GM12878 (cell line): ENCODE data around the gene EFNA1. TPM values are rescaled to one million over a fixed set of nuclear protein-coding genes. Genes with fewer than 3 reads are reported as not detected.

Source experiments
- ATAC-seq: fragments of 200-7000 bp; cut with Tn5 transposase; 3 replicates; pipeline ENCODE4 v1.9.1; 2020; ENCODE audit warnings: mild to moderate bottlenecking, moderate library complexity
- BruUV-seq: library from RNA; stranded (reverse); fragments of 400-500 nt; replicated peaks from 2 replicates; lab custom pipeline; 2021; lab: Mats Ljungman, UMichigan
- CTCF ChIA-PET: fragments of 300-600 bp; sonication (Branson Sonifier 250); formaldehyde crosslinking; extraction: SDS; loops from one replicate; lab custom pipeline; 2021; ENCODE audit warnings: inconsistent platforms; lab: Yijun Ruan, JAX
- POLR2A ChIA-PET: fragments of 350-600 bp; formaldehyde crosslinking; extraction: SDS; loops from one replicate; lab custom pipeline; 2021; ENCODE audit warnings: inconsistent platforms; lab: Charles Lee
- RAD21 ChIA-PET: fragments of 300-600 bp; sonication (Branson Sonifier 250); formaldehyde crosslinking; loops from one replicate; lab custom pipeline; 2023; ENCODE audit warnings: antibody characterized with exemption; ENCODE audit not compliant: unreplicated experiment; lab: Charles Lee
- SMC1A ChIA-PET: fragments of 300-600 bp; sonication (Branson Sonifier 250); formaldehyde crosslinking; loops from one replicate; lab custom pipeline; 2023; ENCODE audit not compliant: unreplicated experiment, uncharacterized antibody; lab: Charles Lee
- DNase-seq: peaks from one replicate; pipeline ENCODE4 v3.0.0-alpha.2; 2011; ENCODE audit warnings: low read depth, low spot score
- FAIRE-seq: peaks from 3 replicates; lab custom pipeline; 2011; peaks lifted over from hg19 to GRCh38; lab: Jason Lieb, UNC
- H2AFZ ChIP-seq: 2 replicates; pipeline ENCODE4 v1.6.0; 2011; ENCODE audit warnings: low read depth, low read length, control low read depth; ENCODE audit not compliant: control insufficient read depth
- H3K27ac ChIP-seq: 2 replicates; pipeline ENCODE4 v1.5.1; 2011; ENCODE audit warnings: control low read depth; ENCODE audit not compliant: control insufficient read depth, insufficient read depth
- H3K27me3 ChIP-seq, 2 experiments: replicated peaks in 1 of 2; 2 replicates each; pipeline versions ENCODE4 v1.6.0 to v1.6.1; 2011; ENCODE audit warnings: low read length in 1 of 2; ENCODE audit not compliant: control insufficient read depth in 2 of 2, insufficient read depth in 2 of 2
- H3K36me3 ChIP-seq, 2 experiments: 2 replicates each; pipeline ENCODE4 v1.5.1; 2011; ENCODE audit warnings: low read length in 1 of 2; ENCODE audit not compliant: control insufficient read depth in 2 of 2, insufficient read depth in 2 of 2
- H3K4me1 ChIP-seq: 2 replicates; pipeline ENCODE4 v1.6.1; 2011; ENCODE audit warnings: mild to moderate bottlenecking, low read length, moderate library complexity, mixed read lengths; ENCODE audit not compliant: control insufficient read depth, insufficient read depth
- H3K4me2 ChIP-seq: 2 replicates; pipeline ENCODE4 v1.6.0; 2011; ENCODE audit warnings: control low read depth; ENCODE audit not compliant: control insufficient read depth, insufficient read depth
- H3K4me3 ChIP-seq: fragments of 200-600 bp; sonication (generic); 2 replicates; pipeline ENCODE4 v1.5.1; 2016
- H3K79me2 ChIP-seq: 2 replicates; pipeline ENCODE4 v1.6.0; 2011; ENCODE audit warnings: low read length; ENCODE audit not compliant: control insufficient read depth, insufficient read depth
- H3K9ac ChIP-seq: 2 replicates; pipeline ENCODE4 v1.8.0; 2011; ENCODE audit warnings: low read length, control low read depth, mixed read lengths; ENCODE audit not compliant: control insufficient read depth, insufficient read depth
- H3K9me3 ChIP-seq: replicated peaks from 3 replicates; pipeline ENCODE4 v1.5.1; 2011; ENCODE audit warnings: mild to moderate bottlenecking, low read length; ENCODE audit not compliant: control insufficient read depth, insufficient read depth
- H4K20me1 ChIP-seq: 2 replicates; pipeline ENCODE4 v1.6.0; 2011; ENCODE audit not compliant: control insufficient read depth, insufficient read depth
- EED ChIP-seq: sonication (generic); IDR thresholded peaks from 2 replicates; pipeline ENCODE4 v1.6.1; 2016; ENCODE audit warnings: antibody characterized with exemption, low read depth
- POU2F2 ChIP-seq: IDR thresholded peaks from 3 replicates; pipeline ENCODE4 v1.6.1; 2011; ENCODE audit warnings: low read depth, mild to moderate bottlenecking, low read length, borderline replicate concordance
- RELA ChIP-seq: fragments of 450-650 bp; IDR thresholded peaks from 2 replicates; pipeline ENCODE4 v1.8.0; 2014; ENCODE audit warnings: borderline replicate concordance; ENCODE audit not compliant: partially characterized antibody
- SMC3 ChIP-seq: IDR thresholded peaks from 2 replicates; pipeline ENCODE4 v1.6.1; 2011; ENCODE audit warnings: low read length, improper control_type of control experiment, borderline replicate concordance
- YY1 ChIP-seq: IDR thresholded peaks from 2 replicates; pipeline ENCODE4 v1.6.1; 2011; ENCODE audit warnings: low read depth, mild to moderate bottlenecking, low read length
- ZNF274 ChIP-seq: IDR thresholded peaks from one replicate; pipeline ENCODE4 v1.8.0; 2011; ENCODE audit not compliant: insufficient read length, insufficient read depth
- WGBS: methylation state at CpG from one replicate; pipeline ENCODE4 v1.1.6; 2016; ENCODE audit warnings: low lambda C conversion rate; ENCODE audit not compliant: insufficient replicate concordance, insufficient coverage; ENCODE audit errors: missing lambda C conversion rate; 5-methylcytosine and 5-hydroxymethylcytosine counted together
- in situ Hi-C: fragments of 300-500 bp; cut with MboI; formaldehyde crosslinking; loops from 9 replicates; pipeline ENCODE4 v1.14.3; 2018; ENCODE audit warnings: mixed read lengths
- intact Hi-C: fragments of 100-400 bp; cut with micrococcal nuclease; formaldehyde crosslinking; loops from one replicate; pipeline ENCODE4 v1.14.2; 2022; ENCODE audit not compliant: unreplicated experiment
- polyA plus RNA-seq, 11 experiments: library from polyadenylated mRNA; depleted of rRNA in 4 of 11; unstranded in 6 of 11; stranded (reverse) in 5 of 11; fragments of >200 nt; fragmentation: Nextera tagmentation in 4 of 11; fragmentation: Illumina TruSeq in 1 of 11; extraction: Ambion mirVana in 4 of 11; extraction: Trizol in 1 of 11; gene quantifications; 1 replicate in 1 of 11; 2 replicates in 10 of 11; pipeline versions ENCODE4 v1.2.1 to v1.2.3, GENCODE V29; 2011 to 2016; ENCODE audit warnings: inconsistent platforms in 2 of 11, missing spikeins in 2 of 11, low read depth in 1 of 11
- total RNA-seq, 4 experiments: library from RNA; depleted of rRNA in 3 of 4; stranded (reverse); fragments of >200 nt in 3 of 4; fragmentation: Illumina TruSeq in 1 of 4; extraction: Trizol in 1 of 4; gene quantifications; 2 replicates each; pipeline versions ENCODE4 v1.2.1 to v1.2.3, GENCODE V29; 2013 to 2021
- TF ChIP-seq, protein P1 (sequence below): fragments of 150-350 bp; IDR thresholded peaks from 2 replicates; pipeline ENCODE4 v1.6.1; 2016; ENCODE audit warnings: low read depth, low read length
- TF ChIP-seq, protein P2 (sequence below): fragments of 450-650 bp; IDR thresholded peaks from 2 replicates; pipeline ENCODE4 v1.6.1; 2018; ENCODE audit warnings: mild to moderate bottlenecking, low read depth, moderate library complexity; ENCODE audit not compliant: partially characterized antibody
- TF ChIP-seq, protein P3 (sequence below): fragments of 450-650 bp; IDR thresholded peaks from 2 replicates; pipeline ENCODE4 v1.6.1; 2016; ENCODE audit warnings: mild to moderate bottlenecking

Gene EFNA1
- total and polyA plus RNA-seq, 10 of the 15 experiments (the other 5 are each of a cell fraction or from before 2014, with no cell fraction given), result 0.13 to 7.5 (median 0.28) TPM; not detected in 5

DNA sequence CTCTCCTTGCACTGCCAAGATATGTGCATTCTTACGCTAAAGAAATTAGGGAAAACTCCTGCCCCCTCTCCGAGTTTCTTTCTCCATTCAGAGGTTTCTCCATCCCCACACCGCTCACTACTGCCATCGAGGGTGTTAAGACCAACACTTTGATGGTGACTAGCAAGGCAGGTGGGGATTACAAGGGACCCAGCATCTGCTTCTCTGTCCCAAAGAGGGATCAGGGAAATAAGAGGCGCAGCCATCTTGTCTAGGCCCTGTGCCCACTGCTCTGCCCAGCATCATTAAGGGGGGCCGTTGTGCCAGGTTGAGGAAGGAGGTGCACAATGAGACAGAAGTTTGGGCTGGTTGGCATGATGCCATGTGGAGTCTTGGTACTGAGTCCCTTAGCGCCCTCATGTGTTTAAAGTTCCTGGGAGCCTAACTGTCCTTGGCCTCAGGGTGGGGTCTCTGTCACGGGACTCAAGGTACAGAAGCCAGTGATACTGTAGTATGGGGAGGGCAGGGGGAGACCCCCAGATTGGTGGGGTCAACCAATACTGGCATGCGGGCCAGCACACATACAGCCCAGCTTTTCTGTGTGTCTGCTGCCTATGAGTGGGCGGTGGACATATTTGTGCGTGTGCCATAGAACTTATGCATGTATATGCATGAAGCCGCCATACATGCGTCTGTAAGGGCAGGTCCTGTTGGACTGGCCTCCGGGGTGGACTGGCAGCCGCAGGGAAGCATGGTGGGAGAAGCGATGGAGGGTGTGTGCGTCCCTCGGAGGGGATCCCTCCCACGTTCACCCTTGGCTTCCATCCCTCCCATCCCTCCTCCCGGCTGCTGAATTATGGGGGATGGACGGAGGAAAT lies 43.6 kb upstream of the EFNA1 start (continued):
- TF ChIP-seq, protein P1, sequence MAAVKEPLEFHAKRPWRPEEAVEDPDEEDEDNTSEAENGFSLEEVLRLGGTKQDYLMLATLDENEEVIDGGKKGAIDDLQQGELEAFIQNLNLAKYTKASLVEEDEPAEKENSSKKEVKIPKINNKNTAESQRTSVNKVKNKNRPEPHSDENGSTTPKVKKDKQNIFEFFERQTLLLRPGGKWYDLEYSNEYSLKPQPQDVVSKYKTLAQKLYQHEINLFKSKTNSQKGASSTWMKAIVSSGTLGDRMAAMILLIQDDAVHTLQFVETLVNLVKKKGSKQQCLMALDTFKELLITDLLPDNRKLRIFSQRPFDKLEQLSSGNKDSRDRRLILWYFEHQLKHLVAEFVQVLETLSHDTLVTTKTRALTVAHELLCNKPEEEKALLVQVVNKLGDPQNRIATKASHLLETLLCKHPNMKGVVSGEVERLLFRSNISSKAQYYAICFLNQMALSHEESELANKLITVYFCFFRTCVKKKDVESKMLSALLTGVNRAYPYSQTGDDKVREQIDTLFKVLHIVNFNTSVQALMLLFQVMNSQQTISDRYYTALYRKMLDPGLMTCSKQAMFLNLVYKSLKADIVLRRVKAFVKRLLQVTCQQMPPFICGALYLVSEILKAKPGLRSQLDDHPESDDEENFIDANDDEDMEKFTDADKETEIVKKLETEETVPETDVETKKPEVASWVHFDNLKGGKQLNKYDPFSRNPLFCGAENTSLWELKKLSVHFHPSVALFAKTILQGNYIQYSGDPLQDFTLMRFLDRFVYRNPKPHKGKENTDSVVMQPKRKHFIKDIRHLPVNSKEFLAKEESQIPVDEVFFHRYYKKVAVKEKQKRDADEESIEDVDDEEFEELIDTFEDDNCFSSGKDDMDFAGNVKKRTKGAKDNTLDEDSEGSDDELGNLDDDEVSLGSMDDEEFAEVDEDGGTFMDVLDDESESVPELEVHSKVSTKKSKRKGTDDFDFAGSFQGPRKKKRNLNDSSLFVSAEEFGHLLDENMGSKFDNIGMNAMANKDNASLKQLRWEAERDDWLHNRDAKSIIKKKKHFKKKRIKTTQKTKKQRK, result no peak
- TF ChIP-seq SMC3 (peak; percentile 13; the same call in 1 of the 2 replicates), POU2F2 (peak; percentile 44; the same call in 1 of the 3 replicates)

DNA sequence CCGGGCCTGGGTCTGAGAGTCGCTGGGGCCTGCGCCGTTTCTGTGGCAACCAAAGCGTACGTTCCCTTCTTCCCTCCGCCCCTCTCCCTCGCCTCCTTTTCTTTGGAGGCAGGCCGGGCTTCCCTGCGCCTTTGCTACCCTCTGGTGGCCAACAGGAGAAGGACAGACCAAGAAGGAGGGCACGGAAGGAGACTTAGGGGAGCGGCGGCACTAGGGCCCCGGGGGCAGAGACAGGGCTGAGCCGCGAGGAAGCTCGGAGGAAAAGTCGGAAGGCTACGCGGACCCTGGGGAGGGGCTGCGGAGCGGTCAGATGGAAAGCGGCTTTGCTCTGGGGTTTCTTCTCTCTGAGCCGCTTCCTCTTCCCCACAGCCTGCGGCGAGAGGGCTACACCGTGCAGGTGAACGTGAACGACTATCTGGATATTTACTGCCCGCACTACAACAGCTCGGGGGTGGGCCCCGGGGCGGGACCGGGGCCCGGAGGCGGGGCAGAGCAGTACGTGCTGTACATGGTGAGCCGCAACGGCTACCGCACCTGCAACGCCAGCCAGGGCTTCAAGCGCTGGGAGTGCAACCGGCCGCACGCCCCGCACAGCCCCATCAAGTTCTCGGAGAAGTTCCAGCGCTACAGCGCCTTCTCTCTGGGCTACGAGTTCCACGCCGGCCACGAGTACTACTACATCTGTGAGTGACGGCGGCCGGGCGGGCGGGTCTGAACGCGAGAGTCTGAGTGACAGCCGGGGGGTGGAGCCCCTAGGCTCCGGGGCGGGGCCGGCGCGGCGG lies 42.8 kb upstream of the EFNA1 start:
- ATAC-seq, result peak; percentile 90
- H3K9me3 ChIP-seq, result no peaks in the 10 kb centered on the region
- ChIA-PET CTCF (interaction anchor here (0.6 to 5.5 kb wide), 54 partner anchors 9 to 903 kb away, joined by 3 to 195 read pairs (median 5); partner anchors contain the start of genes ADAM15, CKS1B, EFNA4 and FLAD1), POLR2A (interaction anchor here (0.7 to 2.0 kb wide), 15 partner anchors 14 to 133 kb away, joined by 3 to 12 read pairs (median 4); partner anchors contain the start of genes ADAM15, CKS1B, DPM3 and EFNA4), SMC1A (interaction anchor here (0.6 to 2.9 kb wide), 17 partner anchors 10 to 415 kb away, joined by 3 to 17 read pairs (median 4); partner anchors contain the start of genes EFNA4 and KRTCAP2), RAD21 (interaction anchor here (0.7 to 3.0 kb wide), 39 partner anchors 10 to 606 kb away, joined by 3 to 63 read pairs (median 4); partner anchors contain the start of genes ADAM15, CKS1B, EFNA4 and FLAD1)
- peaks cover 17 to 23% of the 10 kb centered on the region in 2 experiments for H3K27me3 ChIP-seq
- H3K9ac ChIP-seq, result peak overlapping the region; percentile 63
- peak overlapping the region; percentile 79 for H3K4me2 ChIP-seq
- 2% methylated on average over 67 of the region's 67 CpGs for WGBS
- in situ Hi-C loops, result no loop called here
- peak overlapping the region; percentile 97 for H2AFZ ChIP-seq
- peak; percentile 72 for DNase-seq
- H3K27ac ChIP-seq, result peak overlapping the region; percentile 72
- H3K36me3 ChIP-seq, result no peaks in the 10 kb centered on the region
- peak overlapping the region; percentile 72 for H3K4me3 ChIP-seq
- intact Hi-C loops, result loop anchor here (1.0 to 10.0 kb wide), 4 partner anchors 22 to 600 kb away; partner anchors contain the start of genes EFNA4 and UBE2Q1
- no peaks in the 10 kb centered on the region for H4K20me1 ChIP-seq
- BruUV-seq, result no TSS peak
- H3K79me2 ChIP-seq, result no peaks in the 10 kb centered on the region
- peaks cover 33% of the 10 kb centered on the region for H3K4me1 ChIP-seq
- FAIRE-seq, result peak; percentile 96
- TF ChIP-seq EED (peak; percentile 41; the same call in 1 of the 2 replicates), RELA (peak; percentile 77), POU2F2 (no peak), ZNF274 (no peak), YY1 (peak; percentile 67; the same call in 1 of the 2 replicates)
- TF ChIP-seq, protein P2, sequence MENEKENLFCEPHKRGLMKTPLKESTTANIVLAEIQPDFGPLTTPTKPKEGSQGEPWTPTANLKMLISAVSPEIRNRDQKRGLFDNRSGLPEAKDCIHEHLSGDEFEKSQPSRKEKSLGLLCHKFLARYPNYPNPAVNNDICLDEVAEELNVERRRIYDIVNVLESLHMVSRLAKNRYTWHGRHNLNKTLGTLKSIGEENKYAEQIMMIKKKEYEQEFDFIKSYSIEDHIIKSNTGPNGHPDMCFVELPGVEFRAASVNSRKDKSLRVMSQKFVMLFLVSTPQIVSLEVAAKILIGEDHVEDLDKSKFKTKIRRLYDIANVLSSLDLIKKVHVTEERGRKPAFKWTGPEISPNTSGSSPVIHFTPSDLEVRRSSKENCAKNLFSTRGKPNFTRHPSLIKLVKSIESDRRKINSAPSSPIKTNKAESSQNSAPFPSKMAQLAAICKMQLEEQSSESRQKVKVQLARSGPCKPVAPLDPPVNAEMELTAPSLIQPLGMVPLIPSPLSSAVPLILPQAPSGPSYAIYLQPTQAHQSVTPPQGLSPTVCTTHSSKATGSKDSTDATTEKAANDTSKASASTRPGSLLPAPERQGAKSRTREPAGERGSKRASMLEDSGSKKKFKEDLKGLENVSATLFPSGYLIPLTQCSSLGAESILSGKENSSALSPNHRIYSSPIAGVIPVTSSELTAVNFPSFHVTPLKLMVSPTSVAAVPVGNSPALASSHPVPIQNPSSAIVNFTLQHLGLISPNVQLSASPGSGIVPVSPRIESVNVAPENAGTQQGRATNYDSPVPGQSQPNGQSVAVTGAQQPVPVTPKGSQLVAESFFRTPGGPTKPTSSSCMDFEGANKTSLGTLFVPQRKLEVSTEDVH, result peak; percentile 31
- TF ChIP-seq, protein P3, sequence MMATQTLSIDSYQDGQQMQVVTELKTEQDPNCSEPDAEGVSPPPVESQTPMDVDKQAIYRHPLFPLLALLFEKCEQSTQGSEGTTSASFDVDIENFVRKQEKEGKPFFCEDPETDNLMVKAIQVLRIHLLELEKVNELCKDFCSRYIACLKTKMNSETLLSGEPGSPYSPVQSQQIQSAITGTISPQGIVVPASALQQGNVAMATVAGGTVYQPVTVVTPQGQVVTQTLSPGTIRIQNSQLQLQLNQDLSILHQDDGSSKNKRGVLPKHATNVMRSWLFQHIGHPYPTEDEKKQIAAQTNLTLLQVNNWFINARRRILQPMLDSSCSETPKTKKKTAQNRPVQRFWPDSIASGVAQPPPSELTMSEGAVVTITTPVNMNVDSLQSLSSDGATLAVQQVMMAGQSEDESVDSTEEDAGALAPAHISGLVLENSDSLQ, result peak; percentile 99
